Effector CD8-positive, alpha-beta T cell (primary cell): ENCODE results near the gene ERI3.

Source experiments
- DNase-seq: peaks from one replicate; lab custom pipeline; 2025; lab: John Stamatoyannopoulos, UW
- total RNA-seq, 4 experiments: gene quantifications; one replicate each; lab custom pipeline; 2026; lab: John Stamatoyannopoulos, UW

Gene ERI3
- 19.8 to 41.9 (median 28.8) reads per million in 4 experiments for total RNA-seq

- DNase-seq, result peak; percentile 93
Observed at GRCh38 chr1:44354840-44355581, at the start of gene ERI3. Gene ERI3, minus strand, starts transcription at chr1:44355257. Its CDS starts 231 bp downstream, at chr1:44355026.

GRCh38 chr1:44401256-44402228, 46.5 kb upstream of the ERI3 start:
- no peak for DNase-seq

GRCh38 chr1:44390277-44390676, 35.2 kb upstream of the ERI3 start:
- DNase-seq, result no peak

GRCh38 chr1:44389437-44389836, 34.4 kb upstream of the ERI3 start:
- no peak for DNase-seq

GRCh38 chr1:44388551-44388950, 33.5 kb upstream of the ERI3 start:
- no peak for DNase-seq

- DNase-seq, result no peak
Observed at GRCh38 chr1:44380666-44381177, 25.7 kb upstream of the ERI3 start.

- peak; percentile 13 for DNase-seq
Observed at GRCh38 chr1:44377925-44378784, 23.1 kb upstream of the ERI3 start.

- DNase-seq, result no peak
Observed at GRCh38 chr1:44375547-44375946, 20.5 kb upstream of the ERI3 start.

- DNase-seq, result no peak
Observed at GRCh38 chr1:44371206-44371605, 16.1 kb upstream of the ERI3 start.

- DNase-seq, result no peak
Observed at GRCh38 chr1:44368471-44369151, 13.6 kb upstream of the ERI3 start.

GRCh38 chr1:44367944-44368343, 12.9 kb upstream of the ERI3 start:
- DNase-seq, result no peak

- DNase-seq, result no peak
Observed at GRCh38 chr1:44366371-44366975, 11.4 kb upstream of the ERI3 start.

- no peak for DNase-seq
Observed at GRCh38 chr1:44361478-44361877, 6.4 kb upstream of the ERI3 start.

GRCh38 chr1:44359234-44359935, 4.3 kb upstream of the ERI3 start:
- DNase-seq, result no peak

- DNase-seq, result no peak
Observed at GRCh38 chr1:44357710-44358109, 2.7 kb upstream of the ERI3 start.

- no peak for DNase-seq
Observed at GRCh38 chr1:44355582-44356305, 687 bp upstream of the ERI3 start.

GRCh38 chr1:44354268-44354839, 703 bp downstream of the ERI3 start:
- no peak for DNase-seq

GRCh38 chr1:44353604-44354003, 1.5 kb downstream of the ERI3 start:
- no peak for DNase-seq

- no peak for DNase-seq
Observed at GRCh38 chr1:44351289-44351688, 3.8 kb downstream of the ERI3 start.
